Karpas-422 (cell line): ENCODE measurements around the gene PHC2. TPM values are rescaled to one million over a fixed set of nuclear protein-coding genes. Genes with fewer than 3 reads are reported as not detected.

Experiments used
- DNase-seq: peaks from one replicate; pipeline ENCODE4 v3.0.0-alpha.2; 2015
- H2AFZ ChIP-seq: fragments of 200-600 bp; sonication (generic); 2 replicates; pipeline ENCODE4 v1.6.1; 2014; ENCODE audit warnings: antibody characterized with exemption, low read length, mixed read lengths
- H3K27ac ChIP-seq: fragments of 200-600 bp; sonication (generic); 2 replicates; pipeline ENCODE4 v1.5.1; 2014; ENCODE audit warnings: mild to moderate bottlenecking, low read length, moderate library complexity
- H3K27me3 ChIP-seq: fragments of 200-600 bp; sonication (generic); 2 replicates; pipeline ENCODE4 v1.6.1; 2014; ENCODE audit warnings: low read length, mixed read lengths
- H3K36me3 ChIP-seq: fragments of 200-600 bp; sonication (generic); 2 replicates; pipeline ENCODE4 v1.6.1; 2014; ENCODE audit warnings: low read length, mixed read lengths; ENCODE audit not compliant: insufficient read depth
- H3K4me1 ChIP-seq: fragments of 200-600 bp; sonication (generic); 2 replicates; pipeline ENCODE4 v1.6.1; 2014; ENCODE audit warnings: mild to moderate bottlenecking, low read length, mixed read lengths
- H3K4me2 ChIP-seq: fragments of 200-600 bp; sonication (generic); 2 replicates; pipeline ENCODE4 v1.6.1; 2014; ENCODE audit warnings: low read length, low read depth, mild to moderate bottlenecking; ENCODE audit not compliant: poor library complexity, severe bottlenecking
- H3K4me3 ChIP-seq: fragments of 200-600 bp; sonication (generic); 2 replicates; pipeline ENCODE4 v1.5.1; 2014; ENCODE audit warnings: mild to moderate bottlenecking, antibody characterized with exemption, low read length, mixed read lengths
- H3K79me2 ChIP-seq: fragments of 200-600 bp; sonication (generic); 2 replicates; pipeline ENCODE4 v1.6.1; 2014; ENCODE audit warnings: mild to moderate bottlenecking, low read length, mixed read lengths
- H3K9ac ChIP-seq: fragments of 200-600 bp; sonication (generic); 2 replicates; pipeline ENCODE4 v1.6.0; 2014; ENCODE audit warnings: low read length
- H3K9me2 ChIP-seq: fragments of 200-600 bp; sonication (generic), shearing (Covaris generic); replicated peaks from 2 replicates; pipeline ENCODE4 v1.6.0; 2014; ENCODE audit warnings: mild to moderate bottlenecking, low read length, moderate library complexity; ENCODE audit not compliant: insufficient read depth
- H3K9me3 ChIP-seq: fragments of 300-700, 200-600 bp; sonication (generic); 2 replicates; pipeline ENCODE4 v1.6.1; 2014; ENCODE audit warnings: low read length, mixed read lengths
- H4K20me1 ChIP-seq: fragments of 200-600 bp; sonication (generic); 2 replicates; pipeline ENCODE4 v1.6.1; 2014; ENCODE audit warnings: mild to moderate bottlenecking, antibody characterized with exemption, low read length, low read depth; ENCODE audit not compliant: insufficient read depth
- total RNA-seq: library from RNA; depleted of rRNA; stranded (reverse); fragments of >200 nt; shearing (Covaris generic); gene quantifications from 2 replicates; pipeline ENCODE4 v1.2.3, GENCODE V29; 2014; ENCODE audit warnings: low replicate concordance

Gene PHC2
- total RNA-seq, 1 experiment from 2014 or later, result 54.3 TPM

DNA sequence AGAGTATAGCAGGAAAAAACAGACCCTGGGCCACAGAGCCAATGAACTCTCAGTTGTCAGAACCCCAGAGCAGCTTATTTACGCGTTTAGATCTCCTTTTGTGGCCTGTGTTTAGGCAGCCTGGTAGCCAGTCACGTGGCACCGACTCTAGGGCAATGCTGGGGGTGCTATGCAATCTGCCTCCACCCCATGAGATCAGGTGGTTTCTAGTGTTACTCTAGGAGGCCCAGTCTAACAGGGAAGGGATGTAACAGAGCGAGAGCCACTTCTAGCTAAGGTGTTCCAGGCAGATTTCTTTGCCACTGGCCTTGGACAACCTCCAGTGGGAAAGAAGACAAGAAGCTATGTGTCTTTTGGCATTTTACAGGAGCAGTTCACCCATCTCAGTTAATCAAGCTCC lies 98.0 kb downstream of the PHC2 start:
- Histone ChIP-seq H3K9me3 (no peaks in the 10 kb centered on the region), H3K4me2 (no peak overlapping the region), H3K79me2 (peaks cover 53% of the 10 kb centered on the region), H3K27me3 (no peaks in the 10 kb centered on the region), H2AFZ (no peak overlapping the region), H3K4me3 (no peak overlapping the region), H3K4me1 (no peaks in the 10 kb centered on the region), H3K36me3 (peaks cover 10% of the 10 kb centered on the region), H4K20me1 (peaks cover 22% of the 10 kb centered on the region; the same call in 1 of the 2 replicates), H3K9ac (no peak overlapping the region), H3K27ac (no peak overlapping the region), H3K9me2 (no peaks in the 10 kb centered on the region)
- DNase-seq, result no peak

- Histone ChIP-seq H3K36me3 (peaks cover 15% of the 10 kb centered on the region), H3K4me3 (no peak overlapping the region)
Measured at GRCh38 chr1:33332357-33332789, 98.5 kb downstream of the PHC2 start.

GRCh38 chr1:33331444-33332356 lies 99.2 kb downstream of the PHC2 start:
- Histone ChIP-seq H3K4me1 (no peaks in the 10 kb centered on the region), H3K9me2 (no peaks in the 10 kb centered on the region), H3K9me3 (no peaks in the 10 kb centered on the region), H3K79me2 (peaks cover 41% of the 10 kb centered on the region), H3K4me2 (no peak overlapping the region), H3K9ac (no peak overlapping the region), H3K4me3 (no peak overlapping the region), H3K27me3 (no peaks in the 10 kb centered on the region), H3K36me3 (peaks cover 20% of the 10 kb centered on the region), H2AFZ (no peak overlapping the region), H3K27ac (no peak overlapping the region), H4K20me1 (peaks cover 22% of the 10 kb centered on the region; the same call in 1 of the 2 replicates)
- DNase-seq, result no peak

More at GRCh38 chr1:33332357-33332789, 98.5 kb downstream of the PHC2 start:
- Histone ChIP-seq H3K4me1 (no peaks in the 10 kb centered on the region), H3K4me2 (no peak overlapping the region), H4K20me1 (peaks cover 22% of the 10 kb centered on the region; the same call in 1 of the 2 replicates), H3K27ac (no peak overlapping the region), H3K79me2 (peaks cover 48% of the 10 kb centered on the region), H3K9me3 (no peaks in the 10 kb centered on the region), H3K9me2 (no peaks in the 10 kb centered on the region), H2AFZ (no peak overlapping the region), H3K9ac (no peak overlapping the region), H3K27me3 (no peaks in the 10 kb centered on the region)
- no peak for DNase-seq

GRCh38 chr1:33330906-33331305 lies 100.0 kb downstream of the PHC2 start:
- H4K20me1 ChIP-seq, result peaks cover 22% of the 10 kb centered on the region; the same call in 1 of the 2 replicates

GRCh38 chr1:33330361-33330890 lies 100.5 kb downstream of the PHC2 start:
- Histone ChIP-seq H3K9me3 (no peaks in the 10 kb centered on the region), H3K27ac (no peak overlapping the region), H2AFZ (no peak overlapping the region), H3K9me2 (no peaks in the 10 kb centered on the region), H3K79me2 (peaks cover 29% of the 10 kb centered on the region), H4K20me1 (peaks cover 22% of the 10 kb centered on the region; the same call in 1 of the 2 replicates), H3K27me3 (no peaks in the 10 kb centered on the region), H3K4me2 (no peak overlapping the region), H3K4me1 (no peaks in the 10 kb centered on the region), H3K9ac (no peak overlapping the region), H3K4me3 (no peak overlapping the region), H3K36me3 (peaks cover 30% of the 10 kb centered on the region)
- DNase-seq, result no peak

More at GRCh38 chr1:33330906-33331305, 100.0 kb downstream of the PHC2 start:
- H3K4me2 ChIP-seq, result no peak overlapping the region
- H3K79me2 ChIP-seq, result peaks cover 33% of the 10 kb centered on the region
- peaks cover 25% of the 10 kb centered on the region for H3K36me3 ChIP-seq
- no peak overlapping the region for H3K27ac ChIP-seq
- no peaks in the 10 kb centered on the region for H3K9me3 ChIP-seq
- H3K4me1 ChIP-seq, result no peaks in the 10 kb centered on the region
- no peak overlapping the region for H3K9ac ChIP-seq
- DNase-seq, result no peak
- H2AFZ ChIP-seq, result no peak overlapping the region
- H3K27me3 ChIP-seq, result no peaks in the 10 kb centered on the region
- H3K4me3 ChIP-seq, result no peak overlapping the region
- H3K9me2 ChIP-seq, result no peaks in the 10 kb centered on the region

- Histone ChIP-seq H3K4me3 (no peak overlapping the region), H2AFZ (no peak overlapping the region), H3K9ac (no peak overlapping the region), H3K9me2 (no peaks in the 10 kb centered on the region), H3K27ac (no peak overlapping the region), H3K36me3 (peaks cover 33% of the 10 kb centered on the region), H4K20me1 (peaks cover 15% of the 10 kb centered on the region; the same call in 1 of the 2 replicates), H3K27me3 (no peaks in the 10 kb centered on the region), H3K9me3 (no peaks in the 10 kb centered on the region), H3K4me2 (no peak overlapping the region), H3K4me1 (no peaks in the 10 kb centered on the region), H3K79me2 (peaks cover 22% of the 10 kb centered on the region)
- DNase-seq, result no peak
Measured at GRCh38 chr1:33329600-33330305, 101.1 kb downstream of the PHC2 start.

- no peaks in the 10 kb centered on the region for H3K27me3 ChIP-seq
- no peaks in the 10 kb centered on the region for H3K4me1 ChIP-seq
- H4K20me1 ChIP-seq, result peaks cover 14% of the 10 kb centered on the region; the same call in 1 of the 2 replicates
- no peaks in the 10 kb centered on the region for H3K9me3 ChIP-seq
- H3K9ac ChIP-seq, result no peak overlapping the region
- no peak overlapping the region for H2AFZ ChIP-seq
- no peaks in the 10 kb centered on the region for H3K9me2 ChIP-seq
- H3K27ac ChIP-seq, result no peak overlapping the region
- no peak overlapping the region for H3K4me2 ChIP-seq
- no peak overlapping the region for H3K4me3 ChIP-seq
- peaks cover 34% of the 10 kb centered on the region for H3K36me3 ChIP-seq
- DNase-seq, result no peak
- peaks cover 13% of the 10 kb centered on the region for H3K79me2 ChIP-seq
Measured at GRCh38 chr1:33328817-33329216, 102.1 kb downstream of the PHC2 start.
